HepG2 (cell line): ENCODE results near the gene DNTTIP2. TPM values are rescaled to one million over a fixed set of nuclear protein-coding genes. Genes with fewer than 3 reads are reported as not detected.

Experiments
- ADNP ChIP-seq: sonication (generic); formaldehyde crosslinking; IDR thresholded peaks from 2 replicates; pipeline ENCODE4 v1.4.0; 2020; ENCODE audit warnings: missing genetic modification reagents
- AHR ChIP-seq: IDR thresholded peaks from 2 replicates; pipeline ENCODE4 v1.6.1; 2018; ENCODE audit warnings: missing genetic modification reagents, missing compliant biosample characterization
- ARNT ChIP-seq: fragments of 450-650 bp; IDR thresholded peaks from 2 replicates; pipeline ENCODE4 v1.6.1; 2017
- BORCS8-MEF2B ChIP-seq: sonication (generic); formaldehyde crosslinking; IDR thresholded peaks from 2 replicates; pipeline ENCODE4 v1.8.0; 2022; ENCODE audit warnings: mild to moderate bottlenecking, missing genetic modification reagents
- CBX1 ChIP-seq: IDR thresholded peaks from one replicate; pipeline ENCODE4 v1.6.1; 2016; ENCODE audit warnings: antibody characterized with exemption, low read depth
- CBX5 ChIP-seq: sonication (generic); formaldehyde crosslinking; IDR thresholded peaks from 2 replicates; pipeline ENCODE4 v1.4.0; 2020; ENCODE audit warnings: missing genetic modification reagents, borderline replicate concordance
- E2F1 ChIP-seq: sonication (generic); formaldehyde crosslinking; IDR thresholded peaks from 2 replicates; pipeline ENCODE4 v1.5.0; 2020; ENCODE audit warnings: missing genetic modification reagents
- FOXA1 ChIP-seq, 2 experiments: fragments of 450-650 bp in 1 of 2; sonication (generic) in 1 of 2; formaldehyde crosslinking in 1 of 2; IDR thresholded peaks; 2 replicates each; pipeline versions ENCODE4 v1.4.0 to v1.6.1; 2016 to 2020; ENCODE audit warnings: missing genetic modification reagents in 1 of 2
- HNRNPK ChIP-seq: fragments of 200-400 bp; formaldehyde crosslinking; IDR thresholded peaks from 2 replicates; pipeline ENCODE4 v1.6.1; 2018; ENCODE audit warnings: low read length, low read depth, moderate library complexity, mild to moderate bottlenecking; ENCODE audit not compliant: poor library complexity, severe bottlenecking
- HNRNPL ChIP-seq: fragments of 200-400 bp; formaldehyde crosslinking; IDR thresholded peaks from 2 replicates; pipeline ENCODE4 v1.6.1; 2017; ENCODE audit warnings: mild to moderate bottlenecking, low read depth, low read length
- KDM5B ChIP-seq: sonication (generic); formaldehyde crosslinking; IDR thresholded peaks from 2 replicates; pipeline ENCODE4 v1.4.0; 2020; ENCODE audit warnings: missing genetic modification reagents, mild to moderate bottlenecking, borderline replicate concordance
- RAD21 ChIP-seq: fragments of 450-650 bp; formaldehyde crosslinking; IDR thresholded peaks from 2 replicates; pipeline ENCODE4 v1.5.0; 2020; ENCODE audit warnings: mild to moderate bottlenecking
- THRA ChIP-seq: sonication (generic); formaldehyde crosslinking; IDR thresholded peaks from 2 replicates; pipeline ENCODE4 v1.4.0; 2020; ENCODE audit warnings: missing genetic modification reagents, borderline replicate concordance
- ZBTB38 ChIP-seq: sonication (generic); formaldehyde crosslinking; IDR thresholded peaks from 2 replicates; pipeline ENCODE4 v1.5.1; 2020; ENCODE audit warnings: mild to moderate bottlenecking, missing genetic modification reagents
- ZNF383 ChIP-seq: sonication (generic); formaldehyde crosslinking; IDR thresholded peaks from 2 replicates; pipeline ENCODE4 v1.4.0; 2020; ENCODE audit warnings: missing genetic modification reagents, mild to moderate bottlenecking, borderline replicate concordance
- ZNF512B ChIP-seq: sonication (generic); formaldehyde crosslinking; IDR thresholded peaks from 2 replicates; pipeline ENCODE4 v1.5.1; 2020; ENCODE audit warnings: missing genetic modification reagents, mild to moderate bottlenecking, borderline replicate concordance
- ZNF530 ChIP-seq: sonication (generic); formaldehyde crosslinking; IDR thresholded peaks from 2 replicates; pipeline ENCODE4 v1.5.0; 2020; ENCODE audit warnings: low read depth, mild to moderate bottlenecking, missing genetic modification reagents
- ZNF747 ChIP-seq: sonication (generic); formaldehyde crosslinking; IDR thresholded peaks from 2 replicates; pipeline ENCODE4 v1.8.1; 2023; ENCODE audit warnings: missing genetic modification reagents, mild to moderate bottlenecking, borderline replicate concordance
- ZNF773 ChIP-seq: sonication (generic); formaldehyde crosslinking; IDR thresholded peaks from 2 replicates; pipeline ENCODE4 v1.4.0; 2020; ENCODE audit warnings: missing genetic modification reagents, borderline replicate concordance
- polyA plus RNA-seq, 8 experiments: library from polyadenylated mRNA; depleted of rRNA in 3 of 8; stranded (reverse) in 7 of 8; unstranded in 1 of 8; fragments of >200 nt; fragmentation: Illumina TruSeq in 4 of 8; extraction: Trizol in 4 of 8; gene quantifications; 2 replicates each; pipeline versions ENCODE4 v1.2.1 to v1.2.3, GENCODE V29; 2011 to 2016; ENCODE audit warnings: low read depth in 4 of 8, missing spikeins in 1 of 8, mixed read lengths in 1 of 8; ENCODE audit not compliant: insufficient read depth in 1 of 8
- total RNA-seq, 5 experiments: library from RNA; depleted of rRNA; stranded (reverse); fragments of >200 nt; fragmentation: Illumina TruSeq; extraction: Trizol; gene quantifications; 2 replicates each; pipeline ENCODE4 v1.2.3, GENCODE V29; 2016; ENCODE audit warnings: low read depth in 1 of 5
- TF ChIP-seq, protein P1 (sequence below): sonication (generic); formaldehyde crosslinking; IDR thresholded peaks from 2 replicates; pipeline ENCODE4 v1.4.0; 2020; ENCODE audit warnings: mild to moderate bottlenecking, missing genetic modification reagents
- TF ChIP-seq, protein P2 (sequence below): conservative IDR thresholded peaks from 2 replicates; pipeline ENCODE4 v1.6.1; 2018; ENCODE audit warnings: missing genetic modification reagents

The DNTTIP2 gene
- total and polyA plus RNA-seq, 2 of the 13 experiments (the other 11 are each of a cell fraction or from before 2014, with no cell fraction given): 11.4 to 63.3 TPM

DNA sequence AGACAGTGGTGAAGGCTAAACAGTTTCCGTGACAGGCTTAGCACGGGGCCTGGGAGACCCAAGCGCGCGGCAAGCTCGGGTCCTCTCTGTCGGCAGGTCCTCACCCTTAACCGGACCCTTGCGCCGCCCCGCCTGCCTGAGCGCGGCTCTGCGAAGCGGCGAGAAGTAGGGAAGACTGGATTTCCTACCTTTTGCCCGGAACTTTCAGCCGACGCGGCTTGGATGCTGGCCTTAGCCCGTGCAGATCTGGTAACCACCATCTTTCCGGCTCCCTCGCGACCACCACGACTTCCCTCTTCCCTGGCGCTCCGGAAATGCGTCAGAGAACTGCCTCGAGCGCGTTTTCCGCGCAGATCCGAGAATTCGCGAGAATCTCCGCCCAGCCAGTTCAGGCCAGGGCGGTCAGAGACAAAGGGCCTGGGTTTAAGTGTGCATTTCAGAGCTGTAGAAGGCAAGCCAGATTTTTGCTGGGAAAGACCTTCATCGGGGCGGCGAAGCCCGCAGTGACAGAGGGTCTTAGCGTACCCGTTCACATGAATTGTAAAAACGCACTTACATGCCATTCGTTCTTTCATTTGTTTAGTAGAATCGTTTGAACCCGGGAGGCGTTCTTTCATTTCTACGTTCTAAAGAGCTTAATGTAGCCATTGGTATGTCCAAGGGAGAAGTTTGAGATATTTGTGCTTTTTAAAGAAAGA is at the start of gene DNTTIP2 (continued):
- TF ChIP-seq ZNF383 (CRISPR knock-in tag) (no peak), CBX5 (CRISPR knock-in tag) (peak; percentile 68; the same call in 1 of the 2 replicates), KDM5B (CRISPR knock-in tag) (peak; percentile 82), ZNF512B (no peak), RAD21 (CRISPR knock-in tag) (no peak; the same call in 1 of the 2 replicates), ARNT (no peak), THRA (CRISPR knock-in tag) (peak; percentile 60; the same call in 1 of the 2 replicates), HNRNPK (no peak), ZNF530 (no peak), ZBTB38 (CRISPR knock-in tag) (peak; percentile 66; the same call in 1 of the 2 replicates), HNRNPL (no peak), E2F1 (peak; percentile 94), CBX1 (no peak), ZNF747 (CRISPR knock-in tag) (0 out of 2 replicates have a peak, but pooled peaks have one; percentile 94), ZNF773 (CRISPR knock-in tag) (peak; percentile 44; the same call in 1 of the 2 replicates), BORCS8-MEF2B (0 out of 2 replicates have a peak, but pooled peaks have one; percentile 29), AHR (CRISPR knock-in tag) (peak; percentile 91), ADNP (no peak), FOXA1 (IDR thresholded peaks at IDR 0.05) (no peak), FOXA1 (CRISPR knock-in tag; IDR thresholded peaks at IDR 0.05) (no peak)
- TF ChIP-seq, protein P1, sequence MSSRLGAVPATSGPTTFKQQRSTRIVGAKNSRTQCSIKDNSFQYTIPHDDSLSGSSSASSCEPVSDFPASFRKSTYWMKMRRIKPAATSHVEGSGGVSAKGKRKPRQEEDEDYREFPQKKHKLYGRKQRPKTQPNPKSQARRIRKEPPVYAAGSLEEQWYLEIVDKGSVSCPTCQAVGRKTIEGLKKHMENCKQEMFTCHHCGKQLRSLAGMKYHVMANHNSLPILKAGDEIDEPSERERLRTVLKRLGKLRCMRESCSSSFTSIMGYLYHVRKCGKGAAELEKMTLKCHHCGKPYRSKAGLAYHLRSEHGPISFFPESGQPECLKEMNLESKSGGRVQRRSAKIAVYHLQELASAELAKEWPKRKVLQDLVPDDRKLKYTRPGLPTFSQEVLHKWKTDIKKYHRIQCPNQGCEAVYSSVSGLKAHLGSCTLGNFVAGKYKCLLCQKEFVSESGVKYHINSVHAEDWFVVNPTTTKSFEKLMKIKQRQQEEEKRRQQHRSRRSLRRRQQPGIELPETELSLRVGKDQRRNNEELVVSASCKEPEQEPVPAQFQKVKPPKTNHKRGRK: no peak
- TF ChIP-seq, protein P2, sequence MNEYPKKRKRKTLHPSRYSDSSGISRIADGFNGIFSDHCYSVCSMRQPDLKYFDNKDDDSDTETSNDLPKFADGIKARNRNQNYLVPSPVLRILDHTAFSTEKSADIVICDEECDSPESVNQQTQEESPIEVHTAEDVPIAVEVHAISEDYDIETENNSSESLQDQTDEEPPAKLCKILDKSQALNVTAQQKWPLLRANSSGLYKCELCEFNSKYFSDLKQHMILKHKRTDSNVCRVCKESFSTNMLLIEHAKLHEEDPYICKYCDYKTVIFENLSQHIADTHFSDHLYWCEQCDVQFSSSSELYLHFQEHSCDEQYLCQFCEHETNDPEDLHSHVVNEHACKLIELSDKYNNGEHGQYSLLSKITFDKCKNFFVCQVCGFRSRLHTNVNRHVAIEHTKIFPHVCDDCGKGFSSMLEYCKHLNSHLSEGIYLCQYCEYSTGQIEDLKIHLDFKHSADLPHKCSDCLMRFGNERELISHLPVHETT (CRISPR knock-in tag): 0 out of 2 replicates have a peak, but pooled peaks have one; percentile 56
